ENCODE results near the gene POFUT1.

DNA sequence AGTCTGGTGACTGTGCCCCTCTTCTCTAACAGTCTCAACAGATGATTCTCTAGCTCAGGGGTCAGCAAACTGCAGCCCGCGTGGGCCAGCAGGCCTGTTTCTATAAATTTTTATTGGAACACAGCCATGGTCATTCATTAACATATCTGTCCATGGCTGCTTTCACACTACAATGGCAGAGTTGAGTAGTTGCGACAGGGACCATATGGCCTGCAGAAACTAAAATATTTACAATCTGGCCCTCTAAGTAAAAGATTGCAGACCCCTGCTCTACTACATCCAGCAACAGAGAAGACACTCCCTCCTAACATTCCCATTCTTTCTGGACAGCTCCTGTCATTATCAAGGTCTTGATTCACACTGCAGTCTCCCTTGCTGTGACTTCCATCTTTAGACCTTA lies 45.3 kb upstream of the POFUT1 start:
- TF ChIP-seq CTCF (conservative IDR thresholded peaks at IDR 0.05; ENCODE audit: low read depth in 2 of 2), result no peak
- TF ChIP-seq STAT1 (IDR thresholded peaks at IDR 0.05; ENCODE audit: unreplicated experiment), result no peak
- TF ChIP-seq JUNB (IDR thresholded peaks at IDR 0.05; ENCODE audit: unreplicated experiment), result no peak
- TF ChIP-seq ZNF114 (CRISPR knock-in tag; IDR thresholded peaks at IDR 0.05), result no peak

Data from GM23338 (cell line).